ENCODE results near the gene SMIM10.
"Not testable (repeated sequence)": the region's sequence is repeated elsewhere in the genome, so short reads cannot be mapped to it uniquely, and the experiment has no call there.

The SMIM10 gene

GRCh38 chrX:135041149-135042123 lies 50.6 kb downstream of the SMIM10 start:
- not testable (repeated sequence) for H3K27me3 Mint-ChIP-seq; H3K4me3 Mint-ChIP-seq; H3K4me1 Mint-ChIP-seq; DNase-seq; H3K27ac Mint-ChIP-seq; ATAC-seq; H3K36me3 Mint-ChIP-seq (ENCODE audit: low read depth); H3K9me3 Mint-ChIP-seq
